ENCODE measurements around the gene ELL2. TPM values are rescaled to one million over a fixed set of nuclear protein-coding genes. Genes with fewer than 3 reads are reported as not detected.

The ELL2 gene
- total and polyA plus RNA-seq, 2 of the 13 experiments (the other 11 are each of a cell fraction or from before 2014, with no cell fraction given): 78.9 to 97.1 TPM

GRCh38 chr5:95959051-95959887, 2.4 kb downstream of the ELL2 start (continued):
- TF ChIP-seq EP300 (IDR thresholded peaks at IDR 0.05; ENCODE audit: low read depth in 2 of 2, low read length in 2 of 2) (peak in 1 of 2 experiments; percentile 33; a peak in 1 of 4 replicates), EP300 (CRISPR knock-in tag; IDR thresholded peaks at IDR 0.05; ENCODE audit: borderline replicate concordance) (0 out of 2 replicates have a peak, but pooled peaks have one; percentile 20), NR2F6 (IDR thresholded peaks at IDR 0.05) (peak; percentile 69; the same call in 1 of the 2 replicates), NR2F6 (CRISPR knock-in tag; IDR thresholded peaks at IDR 0.05) (peak; percentile 78), ERF (CRISPR knock-in tag; IDR thresholded peaks at IDR 0.05) (no peak), SAP130 (CRISPR knock-in tag; IDR thresholded peaks at IDR 0.05; ENCODE audit: low read depth) (peak; percentile 78), RARA (CRISPR knock-in tag; IDR thresholded peaks at IDR 0.05) (peak; percentile 74), MED13 (CRISPR knock-in tag; IDR thresholded peaks at IDR 0.05) (no peak), GFI1 (CRISPR knock-in tag; IDR thresholded peaks at IDR 0.05; ENCODE audit: borderline replicate concordance) (peak; percentile 61; the same call in 1 of the 2 replicates), FOXA3 (CRISPR knock-in tag; IDR thresholded peaks at IDR 0.05) (peak; percentile 59), IRF2 (CRISPR knock-in tag; IDR thresholded peaks at IDR 0.05) (0 out of 2 replicates have a peak, but pooled peaks have one; percentile 33), KLF15 (CRISPR knock-in tag; IDR thresholded peaks at IDR 0.05; ENCODE audit: borderline replicate concordance) (no peak), HNF4G (IDR thresholded peaks at IDR 0.05; ENCODE audit: borderline replicate concordance, low read depth, low read length) (no peak), HNF4G (CRISPR knock-in tag; IDR thresholded peaks at IDR 0.05; ENCODE audit: borderline replicate concordance, low read depth) (no peak), HNRNPLL (IDR thresholded peaks at IDR 0.05; ENCODE audit: low read depth, low read length, poor library complexity, severe bottlenecking) (no peak), ZNF432 (CRISPR knock-in tag; IDR thresholded peaks at IDR 0.05; ENCODE audit: borderline replicate concordance) (no peak), SSRP1 (CRISPR knock-in tag; IDR thresholded peaks at IDR 0.05) (peak; percentile 10; the same call in 1 of the 2 replicates), JUNB (CRISPR knock-in tag; IDR thresholded peaks at IDR 0.05; ENCODE audit: borderline replicate concordance) (0 out of 2 replicates have a peak, but pooled peaks have one; percentile 52), KMT2A (CRISPR knock-in tag; IDR thresholded peaks at IDR 0.05) (peak; percentile 21; the same call in 1 of the 2 replicates), ZBTB7B (CRISPR knock-in tag; IDR thresholded peaks at IDR 0.05) (peak; percentile 29; the same call in 1 of the 2 replicates)
- TF ChIP-seq, protein P1, sequence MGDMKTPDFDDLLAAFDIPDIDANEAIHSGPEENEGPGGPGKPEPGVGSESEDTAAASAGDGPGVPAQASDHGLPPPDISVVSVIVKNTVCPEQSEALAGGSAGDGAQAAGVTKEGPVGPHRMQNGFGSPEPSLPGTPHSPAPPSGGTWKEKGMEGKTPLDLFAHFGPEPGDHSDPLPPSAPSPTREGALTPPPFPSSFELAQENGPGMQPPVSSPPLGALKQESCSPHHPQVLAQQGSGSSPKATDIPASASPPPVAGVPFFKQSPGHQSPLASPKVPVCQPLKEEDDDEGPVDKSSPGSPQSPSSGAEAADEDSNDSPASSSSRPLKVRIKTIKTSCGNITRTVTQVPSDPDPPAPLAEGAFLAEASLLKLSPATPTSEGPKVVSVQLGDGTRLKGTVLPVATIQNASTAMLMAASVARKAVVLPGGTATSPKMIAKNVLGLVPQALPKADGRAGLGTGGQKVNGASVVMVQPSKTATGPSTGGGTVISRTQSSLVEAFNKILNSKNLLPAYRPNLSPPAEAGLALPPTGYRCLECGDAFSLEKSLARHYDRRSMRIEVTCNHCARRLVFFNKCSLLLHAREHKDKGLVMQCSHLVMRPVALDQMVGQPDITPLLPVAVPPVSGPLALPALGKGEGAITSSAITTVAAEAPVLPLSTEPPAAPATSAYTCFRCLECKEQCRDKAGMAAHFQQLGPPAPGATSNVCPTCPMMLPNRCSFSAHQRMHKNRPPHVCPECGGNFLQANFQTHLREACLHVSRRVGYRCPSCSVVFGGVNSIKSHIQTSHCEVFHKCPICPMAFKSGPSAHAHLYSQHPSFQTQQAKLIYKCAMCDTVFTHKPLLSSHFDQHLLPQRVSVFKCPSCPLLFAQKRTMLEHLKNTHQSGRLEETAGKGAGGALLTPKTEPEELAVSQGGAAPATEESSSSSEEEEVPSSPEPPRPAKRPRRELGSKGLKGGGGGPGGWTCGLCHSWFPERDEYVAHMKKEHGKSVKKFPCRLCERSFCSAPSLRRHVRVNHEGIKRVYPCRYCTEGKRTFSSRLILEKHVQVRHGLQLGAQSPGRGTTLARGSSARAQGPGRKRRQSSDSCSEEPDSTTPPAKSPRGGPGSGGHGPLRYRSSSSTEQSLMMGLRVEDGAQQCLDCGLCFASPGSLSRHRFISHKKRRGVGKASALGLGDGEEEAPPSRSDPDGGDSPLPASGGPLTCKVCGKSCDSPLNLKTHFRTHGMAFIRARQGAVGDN (CRISPR knock-in tag; IDR thresholded peaks at IDR 0.05): peak; percentile 13; the same call in 1 of the 2 replicates
- TF ChIP-seq, protein P2, sequence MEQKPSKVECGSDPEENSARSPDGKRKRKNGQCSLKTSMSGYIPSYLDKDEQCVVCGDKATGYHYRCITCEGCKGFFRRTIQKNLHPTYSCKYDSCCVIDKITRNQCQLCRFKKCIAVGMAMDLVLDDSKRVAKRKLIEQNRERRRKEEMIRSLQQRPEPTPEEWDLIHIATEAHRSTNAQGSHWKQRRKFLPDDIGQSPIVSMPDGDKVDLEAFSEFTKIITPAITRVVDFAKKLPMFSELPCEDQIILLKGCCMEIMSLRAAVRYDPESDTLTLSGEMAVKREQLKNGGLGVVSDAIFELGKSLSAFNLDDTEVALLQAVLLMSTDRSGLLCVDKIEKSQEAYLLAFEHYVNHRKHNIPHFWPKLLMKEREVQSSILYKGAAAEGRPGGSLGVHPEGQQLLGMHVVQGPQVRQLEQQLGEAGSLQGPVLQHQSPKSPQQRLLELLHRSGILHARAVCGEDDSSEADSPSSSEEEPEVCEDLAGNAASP (CRISPR knock-in tag; IDR thresholded peaks at IDR 0.05; ENCODE audit: borderline replicate concordance): 0 out of 2 replicates have a peak, but pooled peaks have one; percentile 15
- TF ChIP-seq, protein P3, sequence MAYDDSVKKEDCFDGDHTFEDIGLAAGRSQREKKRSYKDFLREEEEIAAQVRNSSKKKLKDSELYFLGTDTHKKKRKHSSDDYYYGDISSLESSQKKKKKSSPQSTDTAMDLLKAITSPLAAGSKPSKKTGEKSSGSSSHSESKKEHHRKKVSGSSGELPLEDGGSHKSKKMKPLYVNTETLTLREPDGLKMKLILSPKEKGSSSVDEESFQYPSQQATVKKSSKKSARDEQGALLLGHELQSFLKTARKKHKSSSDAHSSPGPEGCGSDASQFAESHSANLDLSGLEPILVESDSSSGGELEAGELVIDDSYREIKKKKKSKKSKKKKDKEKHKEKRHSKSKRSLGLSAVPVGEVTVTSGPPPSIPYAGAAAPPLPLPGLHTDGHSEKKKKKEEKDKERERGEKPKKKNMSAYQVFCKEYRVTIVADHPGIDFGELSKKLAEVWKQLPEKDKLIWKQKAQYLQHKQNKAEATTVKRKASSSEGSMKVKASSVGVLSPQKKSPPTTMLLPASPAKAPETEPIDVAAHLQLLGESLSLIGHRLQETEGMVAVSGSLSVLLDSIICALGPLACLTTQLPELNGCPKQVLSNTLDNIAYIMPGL (CRISPR knock-in tag; IDR thresholded peaks at IDR 0.05; ENCODE audit: borderline replicate concordance in 1 of 2, low read depth in 1 of 2): peak in 1 of 2 experiments; percentile 53; a peak in 1 of 4 replicates

All from HepG2 (cell line).